ENCODE results near the gene TRUB2.

DNA sequence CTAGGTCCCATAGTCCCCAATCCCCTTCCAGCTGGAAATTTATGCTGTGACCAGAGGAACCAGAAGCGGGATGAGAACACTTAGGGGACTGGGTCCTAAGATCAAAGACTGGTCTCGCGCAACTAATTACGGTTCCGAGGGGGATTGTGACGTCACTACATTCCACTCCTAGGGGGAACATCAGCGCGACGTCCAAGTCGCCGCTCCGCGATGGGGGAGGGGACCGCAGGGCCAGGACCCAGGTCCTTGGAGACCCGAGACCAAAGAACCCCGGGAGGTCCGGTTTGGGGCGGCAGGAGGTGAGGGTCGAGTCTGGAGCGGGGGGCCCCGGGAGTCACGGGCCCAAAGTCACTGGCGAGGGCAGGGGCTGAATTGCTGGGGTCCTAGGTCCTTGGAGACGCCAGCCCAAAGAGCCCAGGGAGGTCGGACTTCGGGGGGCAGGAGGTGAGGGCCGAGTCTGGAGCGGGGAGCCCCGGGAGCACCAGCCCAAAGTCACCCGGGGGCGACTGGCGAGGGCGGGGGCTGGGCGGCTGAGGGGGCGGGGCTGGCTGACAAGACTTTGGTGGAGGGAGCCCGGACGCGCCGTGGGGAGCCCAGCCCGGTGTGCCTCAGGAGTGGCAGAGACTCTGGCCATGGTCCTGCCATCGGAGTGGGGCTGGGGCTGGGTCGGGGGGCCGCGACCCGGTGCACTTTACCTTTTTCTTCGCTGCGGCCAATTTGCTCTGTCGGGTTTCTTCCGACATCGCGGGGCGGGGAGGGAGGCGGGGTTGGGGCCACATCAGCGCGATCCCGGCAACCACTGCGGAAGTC is 46.8 kb downstream of the TRUB2 start, which contains the start of gene GOLGA2:
- TF ChIP-seq ZNF274 (IDR thresholded peaks at IDR 0.05; ENCODE audit: low read depth, low read length): no peak
- no peak for TF ChIP-seq SUZ12 (IDR thresholded peaks at IDR 0.05; ENCODE audit: extremely low read depth, insufficient read depth, insufficient read length)
